Measurements from ENCODE around the gene SLC13A3.

Gene SLC13A3

GRCh38 chr20:46539113-46539512 lies 112.1 kb downstream of the SLC13A3 start:
- no peak for DNase-seq (ENCODE audit: low read depth, low spot score)

- DNase-seq (ENCODE audit: low read depth, low spot score) = no peak
These were observed 120.6 kb downstream of the SLC13A3 start for GRCh38 chr20:46530640-46531039.

- no peak for DNase-seq (ENCODE audit: low read depth, low spot score)
These were observed 127.4 kb downstream of the SLC13A3 start for GRCh38 chr20:46523696-46524328.

- no peak for DNase-seq (ENCODE audit: low read depth, low spot score)
These were observed 128.2 kb downstream of the SLC13A3 start for GRCh38 chr20:46523108-46523507.

- no peak for DNase-seq (ENCODE audit: low read depth, low spot score)
These were observed 130.2 kb downstream of the SLC13A3 start for GRCh38 chr20:46520976-46521579.

GRCh38 chr20:46520540-46520939 lies 130.7 kb downstream of the SLC13A3 start:
- DNase-seq (ENCODE audit: low read depth, low spot score) = no peak

- DNase-seq (ENCODE audit: low read depth, low spot score) = no peak
These were observed 131.7 kb downstream of the SLC13A3 start for GRCh38 chr20:46519471-46520068.

- peak; percentile 17 for DNase-seq (ENCODE audit: low read depth, low spot score)
These were observed 138.1 kb downstream of the SLC13A3 start, which contains the start of gene ZNF334 for GRCh38 chr20:46512943-46513844. TSS of gene ZNF334 (minus strand) at chr20:46513559. CDS start at chr20:46512102, 1,457 bp downstream.

- no peak for DNase-seq (ENCODE audit: low read depth, low spot score)
These were observed 141.7 kb downstream of the SLC13A3 start for GRCh38 chr20:46509523-46509922.

All from activated naive CD8-positive, alpha-beta T cell treated with anti-CD3 and anti-CD28 coated beads, Interleukin-2, amount 50 U/mL, for 16 hours (primary cell).